ENCODE measurements around the gene OLFML2A.

- TF ChIP-seq TAF1 (IDR thresholded peaks at IDR 0.05; ENCODE audit: borderline replicate concordance, low read depth, low read length) (no peak), POLR2A (IDR thresholded peaks at IDR 0.05; ENCODE audit: low read depth, low read length) (no peak)
Observed at GRCh38 chr9:124773473-124774128, 3.3 kb upstream of the OLFML2A start.

All from GM12892 (cell line).